Neural progenitor cell (in vitro differentiated cells): Measurements from ENCODE around the gene DNAH10. TPM values are rescaled to one million over a fixed set of nuclear protein-coding genes. Genes with fewer than 3 reads are reported as not detected.

Source experiments
- DNase-seq: peaks from one replicate; pipeline ENCODE4 v3.0.0-alpha.2; 2016; ENCODE audit warnings: low spot score
- H2AFZ ChIP-seq: fragments of 200-600 bp; sonication (generic); replicated peaks from 2 replicates; pipeline ENCODE4 v1.6.1; 2016; ENCODE audit warnings: antibody characterized with exemption
- H3F3A ChIP-seq: fragments of 200-600 bp; sonication (generic); 2 replicates; pipeline ENCODE4 v1.6.1; 2016; ENCODE audit warnings: antibody characterized with exemption, low read depth
- H3K27ac ChIP-seq: fragments of 200-600 bp; sonication (generic); 2 replicates; pipeline ENCODE4 v1.5.1; 2016; ENCODE audit warnings: mild to moderate bottlenecking
- H3K27me3 ChIP-seq: fragments of 200-600 bp; sonication (generic); 2 replicates; pipeline ENCODE4 v1.6.1; 2016; ENCODE audit warnings: mild to moderate bottlenecking, moderate library complexity
- H3K36me3 ChIP-seq: fragments of 200-600 bp; sonication (generic); 2 replicates; pipeline ENCODE4 v1.5.1; 2016
- H3K4me1 ChIP-seq: fragments of 200-600 bp; sonication (generic); 2 replicates; pipeline ENCODE4 v1.6.1; 2016; ENCODE audit warnings: mixed run types
- H3K4me2 ChIP-seq: fragments of 200-600 bp; sonication (generic); 2 replicates; pipeline ENCODE4 v1.6.1; 2016
- H3K4me3 ChIP-seq: fragments of 200-600 bp; sonication (generic); 2 replicates; pipeline ENCODE4 v1.5.1; 2016
- H3K79me2 ChIP-seq: fragments of 200-600 bp; sonication (generic); 2 replicates; pipeline ENCODE4 v1.6.1; 2016; ENCODE audit warnings: low read depth
- H3K9ac ChIP-seq: fragments of 200-600 bp; sonication (generic); 2 replicates; pipeline ENCODE4 v1.6.1; 2016
- H3K9me3 ChIP-seq: fragments of 200-600 bp; sonication (generic); 2 replicates; pipeline ENCODE4 v1.5.1; 2016; ENCODE audit warnings: low read depth
- H4K20me1 ChIP-seq: fragments of 200-600 bp; sonication (generic); 2 replicates; pipeline ENCODE4 v1.6.1; 2016; ENCODE audit warnings: low read depth
- H3K27ac Mint-ChIP-seq: 3 replicates; pipeline ENCODE4 v1.8.0; 2021; ENCODE audit warnings: mixed read lengths
- H3K27me3 Mint-ChIP-seq: 2 replicates; pipeline ENCODE4 v1.8.0; 2022; ENCODE audit warnings: low read depth, mild to moderate bottlenecking, inconsistent platforms, moderate library complexity, mixed read lengths; ENCODE audit not compliant: insufficient read depth
- H3K36me3 Mint-ChIP-seq: 3 replicates; pipeline ENCODE4 v1.8.0; 2021; ENCODE audit warnings: mixed read lengths
- H3K4me1 Mint-ChIP-seq: 3 replicates; pipeline ENCODE4 v1.8.0; 2021; ENCODE audit warnings: mixed read lengths
- H3K4me3 Mint-ChIP-seq: 3 replicates; pipeline ENCODE4 v1.8.0; 2021; ENCODE audit warnings: mild to moderate bottlenecking, moderate library complexity, mixed read lengths
- H3K9me3 Mint-ChIP-seq: 3 replicates; pipeline ENCODE4 v1.8.0; 2020; ENCODE audit warnings: mixed read lengths
- CTCF ChIP-seq: fragments of 200-600 bp; sonication (generic); IDR thresholded peaks from 2 replicates; pipeline ENCODE4 v1.5.1; 2017; ENCODE audit warnings: antibody characterized with exemption, mild to moderate bottlenecking
- EZH2 ChIP-seq: fragments of 200-600 bp; sonication (generic); IDR thresholded peaks from 2 replicates; pipeline ENCODE4 v1.6.1; 2017; ENCODE audit warnings: antibody characterized with exemption, mild to moderate bottlenecking, moderate library complexity
- EZH2phosphoT487 ChIP-seq: fragments of 200-600 bp; sonication (generic); IDR thresholded peaks from 2 replicates; pipeline ENCODE4 v1.6.1; 2017; ENCODE audit warnings: antibody characterized with exemption
- total RNA-seq: library from RNA; depleted of rRNA; stranded (reverse); fragments of >200 nt; gene quantifications from 2 replicates; pipeline ENCODE4 v1.2.3, GENCODE V29; 2015; ENCODE audit warnings: low replicate concordance

DNAH10 gene
- total RNA-seq, 1 donor from 2014 or later = 0.26 TPM

GRCh38 chr12:123763093-123763492 is 992 bp downstream of the DNAH10 start:
- no peak overlapping the region for H2AFZ ChIP-seq
- H3K27ac ChIP-seq = no peak overlapping the region
- Mint-ChIP-seq H3K4me1 (peaks cover 4% of the 10 kb centered on the region), H3K36me3 (peaks cover 2% of the 10 kb centered on the region), H3K27me3 (peaks cover 2% of the 10 kb centered on the region), H3K9me3 (no peaks in the 10 kb centered on the region), H3K4me3 (no peak overlapping the region), H3K27ac (no peak overlapping the region)
- H3K36me3 ChIP-seq = peaks cover under 1% of the 10 kb centered on the region
- H3K27me3 ChIP-seq = peaks cover 51% of the 10 kb centered on the region
- H3K4me1 ChIP-seq = peaks cover 12% of the 10 kb centered on the region
- H3K79me2 ChIP-seq = no peaks in the 10 kb centered on the region
- peak overlapping the region; percentile 92 for H3K4me2 ChIP-seq
- H4K20me1 ChIP-seq = peaks cover 6% of the 10 kb centered on the region
- no peak overlapping the region for H3K9ac ChIP-seq
- no peaks in the 10 kb centered on the region for H3K9me3 ChIP-seq
- TF ChIP-seq CTCF (no peak), EZH2 (no peak), EZH2phosphoT487 (peak; percentile 6)
- peak overlapping the region; percentile 61 for H3K4me3 ChIP-seq
- DNase-seq = peak; percentile 5
- H3F3A ChIP-seq = peaks cover 23% of the 10 kb centered on the region

GRCh38 chr12:123764109-123764508 is 2.0 kb downstream of the DNAH10 start:
- no peak for DNase-seq
- Histone ChIP-seq H3K4me3 (no peak overlapping the region), H4K20me1 (peaks cover 6% of the 10 kb centered on the region), H3K4me2 (no peak overlapping the region), H3K4me1 (peaks cover 12% of the 10 kb centered on the region), H3K9ac (no peak overlapping the region), H2AFZ (no peak overlapping the region), H3K79me2 (no peaks in the 10 kb centered on the region), H3K9me3 (no peaks in the 10 kb centered on the region), H3K36me3 (no peaks in the 10 kb centered on the region), H3F3A (peaks cover 23% of the 10 kb centered on the region), H3K27me3 (peaks cover 51% of the 10 kb centered on the region), H3K27ac (no peak overlapping the region)
- Mint-ChIP-seq H3K4me3 (no peak overlapping the region), H3K4me1 (peaks cover 4% of the 10 kb centered on the region), H3K27ac (no peak overlapping the region), H3K9me3 (no peaks in the 10 kb centered on the region), H3K27me3 (peaks cover 4% of the 10 kb centered on the region), H3K36me3 (peaks cover 2% of the 10 kb centered on the region)
- TF ChIP-seq EZH2 = no peak
- TF ChIP-seq EZH2phosphoT487 = no peak
- TF ChIP-seq CTCF = no peak

- H3K36me3 ChIP-seq = no peaks in the 10 kb centered on the region
- peaks cover 12% of the 10 kb centered on the region for H3K4me1 ChIP-seq
- TF ChIP-seq CTCF (no peak), EZH2phosphoT487 (no peak), EZH2 (no peak)
- no peak overlapping the region for H2AFZ ChIP-seq
- H3K79me2 ChIP-seq = no peaks in the 10 kb centered on the region
- H3K27ac ChIP-seq = no peak overlapping the region
- Mint-ChIP-seq H3K4me3 (no peak overlapping the region), H3K27ac (no peak overlapping the region), H3K4me1 (peaks cover 4% of the 10 kb centered on the region), H3K36me3 (no peaks in the 10 kb centered on the region), H3K27me3 (peaks cover 4% of the 10 kb centered on the region), H3K9me3 (no peaks in the 10 kb centered on the region)
- H3K9ac ChIP-seq = no peak overlapping the region
- H3F3A ChIP-seq = peaks cover 17% of the 10 kb centered on the region
- no peak overlapping the region for H3K4me3 ChIP-seq
- H4K20me1 ChIP-seq = peaks cover 6% of the 10 kb centered on the region
- DNase-seq = no peak
- H3K9me3 ChIP-seq = no peaks in the 10 kb centered on the region
- no peak overlapping the region for H3K4me2 ChIP-seq
- peaks cover 51% of the 10 kb centered on the region for H3K27me3 ChIP-seq
Measured at GRCh38 chr12:123765504-123766035, 3.5 kb downstream of the DNAH10 start.
